GM18526 (cell line): ENCODE measurements around the gene KCNIP1.

Experiments used
- POLR2A ChIP-seq: IDR thresholded peaks from 3 replicates; pipeline ENCODE4 v1.6.1; 2011; ENCODE audit not compliant: insufficient read length; ENCODE audit errors: extremely low read depth

Gene KCNIP1

GRCh38 chr5:170628028-170628427 is 124.2 kb downstream of the KCNIP1 start:
- TF ChIP-seq POLR2A: no peak

- no peak for TF ChIP-seq POLR2A
Observed at GRCh38 chr5:170628691-170629565, 125.1 kb downstream of the KCNIP1 start.

GRCh38 chr5:170629566-170630175 is 125.9 kb downstream of the KCNIP1 start:
- no peak for TF ChIP-seq POLR2A

GRCh38 chr5:170630226-170630625 is 126.4 kb downstream of the KCNIP1 start:
- TF ChIP-seq POLR2A: no peak

- no peak for TF ChIP-seq POLR2A
Observed at GRCh38 chr5:170630711-170631141, 126.9 kb downstream of the KCNIP1 start.

GRCh38 chr5:170631466-170632195 is 127.8 kb downstream of the KCNIP1 start:
- no peak for TF ChIP-seq POLR2A

GRCh38 chr5:170632266-170632984 is 128.6 kb downstream of the KCNIP1 start:
- TF ChIP-seq POLR2A: no peak

- no peak for TF ChIP-seq POLR2A
Observed at GRCh38 chr5:170632985-170633234, 129.1 kb downstream of the KCNIP1 start.

- TF ChIP-seq POLR2A: no peak
Observed at GRCh38 chr5:170633235-170634081, 129.6 kb downstream of the KCNIP1 start.

- no peak for TF ChIP-seq POLR2A
Observed at GRCh38 chr5:170634256-170634990, 130.6 kb downstream of the KCNIP1 start.

- no peak for TF ChIP-seq POLR2A
Observed at GRCh38 chr5:170635706-170636105, 131.9 kb downstream of the KCNIP1 start.

- no peak for TF ChIP-seq POLR2A
Observed at GRCh38 chr5:170636206-170636605, 132.4 kb downstream of the KCNIP1 start.

GRCh38 chr5:170636801-170637477 is 133.1 kb downstream of the KCNIP1 start:
- TF ChIP-seq POLR2A: no peak
